Skeletal muscle tissue (tissue), 4 donors: ENCODE results near the gene LRRIQ3. TPM values are rescaled to one million over a fixed set of nuclear protein-coding genes. Genes with fewer than 3 reads are reported as not detected.
A peak's percentile ranks its signal among the peaks of the same experiment; 100 is the strongest.
"Not testable (repeated sequence)": the region's sequence is repeated elsewhere in the genome, so short reads cannot be mapped to it uniquely, and the experiment has no call there.

Source experiments
- H3K27ac ChIP-seq: one replicate; pipeline ENCODE4 v1.7.0; 2013; ENCODE audit warnings: mild to moderate bottlenecking, low read depth, low read length, inconsistent platforms
- H3K27me3 ChIP-seq, 3 donors: one replicate each; pipeline ENCODE4 v1.7.0; 2013; ENCODE audit warnings: low read length in 3 of 3; ENCODE audit not compliant: control insufficient read depth in 3 of 3, insufficient read depth in 3 of 3
- H3K36me3 ChIP-seq, 3 donors: one replicate each; pipeline ENCODE4 v1.7.0; 2013; ENCODE audit warnings: low read length in 3 of 3; ENCODE audit not compliant: control insufficient read depth in 3 of 3, insufficient read depth in 3 of 3
- H3K4me1 ChIP-seq, 3 donors: one replicate each; pipeline ENCODE4 v1.7.0; 2013; ENCODE audit warnings: low read length in 3 of 3, mild to moderate bottlenecking in 3 of 3; ENCODE audit not compliant: control insufficient read depth in 3 of 3, insufficient read depth in 3 of 3
- H3K4me3 ChIP-seq, 3 donors: one replicate each; pipeline ENCODE4 v1.7.0; 2013; ENCODE audit warnings: low read length in 3 of 3
- H3K9ac ChIP-seq, 3 donors: one replicate each; pipeline ENCODE4 v1.7.0; 2013; ENCODE audit warnings: low read length in 3 of 3, mild to moderate bottlenecking in 3 of 3, moderate library complexity in 2 of 3, low read depth in 1 of 3
- H3K9me3 ChIP-seq, 3 donors: one replicate each; pipeline ENCODE4 v1.7.0; 2013; ENCODE audit warnings: low read length in 3 of 3; ENCODE audit not compliant: control insufficient read depth in 3 of 3
- total RNA-seq: library from RNA; depleted of rRNA; stranded (reverse); fragments of >200 nt; gene quantifications from one replicate; pipeline ENCODE4 v1.2.3, GENCODE V29; 2014
- donor health status: Osteomylitis.

The LRRIQ3 gene
- total RNA-seq, 1 donor from 2014 or later, result 1.0 TPM

GRCh38 chr1:74205266-74205665 lies 7.3 kb upstream of the LRRIQ3 start:
- Histone ChIP-seq H3K9ac (no peak overlapping the region), H3K9me3 (no peaks in the 10 kb centered on the region), H3K36me3 (peaks cover 3 to 16% (median 16%) of the 10 kb centered on the region in 3 donors)

GRCh38 chr1:74199504-74199903 lies 1.5 kb upstream of the LRRIQ3 start:
- Histone ChIP-seq H3K4me3 (no peak overlapping the region), H3K4me1 (peaks cover 3 to 7% (median 4%) of the 10 kb centered on the region in 3 donors), H3K9ac (no peak overlapping the region), H3K9me3 (no peaks in the 10 kb centered on the region), H3K27ac (no peak overlapping the region), H3K27me3 (no peaks in the 10 kb centered on the region), H3K36me3 (peaks cover 5 to 13% (median 8%) of the 10 kb centered on the region in 3 donors)

More at GRCh38 chr1:74205266-74205665, 7.3 kb upstream of the LRRIQ3 start:
- Histone ChIP-seq H3K27ac (no peak overlapping the region), H3K4me1 (no peaks in the 10 kb centered on the region), H3K27me3 (no peaks in the 10 kb centered on the region), H3K4me3 (no peak overlapping the region)

- peaks cover 3 to 7% (median 4%) of the 10 kb centered on the region in 3 donors for H3K4me1 ChIP-seq
- peaks cover 5 to 6% (median 5%) of the 10 kb centered on the region in 3 donors for H3K36me3 ChIP-seq
- H3K27me3 ChIP-seq, result no peaks in the 10 kb centered on the region
- H3K27ac ChIP-seq, result peak overlapping the region; percentile 78
- H3K9ac ChIP-seq, result no peak overlapping the region
- peak overlapping the region in 2 of 3 donors; percentile 96 to 99 for H3K4me3 ChIP-seq
- no peaks in the 10 kb centered on the region for H3K9me3 ChIP-seq
These were observed 721 bp downstream of the LRRIQ3 start for GRCh38 chr1:74197255-74197654.

GRCh38 chr1:74195339-74195738 lies 2.6 kb downstream of the LRRIQ3 start:
- H3K4me1 ChIP-seq, result peaks cover 3 to 7% (median 4%) of the 10 kb centered on the region in 3 donors
- no peak overlapping the region for H3K4me3 ChIP-seq
- H3K36me3 ChIP-seq, result peaks cover 0 to 5% (median 3%) of the 10 kb centered on the region in 3 donors
- no peaks in the 10 kb centered on the region for H3K27me3 ChIP-seq
- H3K9ac ChIP-seq, result peak overlapping the region in 1 of 3 donors; percentile 21
- H3K27ac ChIP-seq, result no peak overlapping the region
- H3K9me3 ChIP-seq, result no peaks in the 10 kb centered on the region

- H3K27me3 ChIP-seq, result no peaks in the 10 kb centered on the region
- peaks cover 0 to 3% (median 1%) of the 10 kb centered on the region in 3 donors for H3K4me1 ChIP-seq
- H3K4me3 ChIP-seq, result no peak overlapping the region
- H3K36me3 ChIP-seq, result no peaks in the 10 kb centered on the region
- H3K27ac ChIP-seq, result no peak overlapping the region
- H3K9me3 ChIP-seq, result no peaks in the 10 kb centered on the region
- no peak overlapping the region for H3K9ac ChIP-seq
These were observed 4.1 kb downstream of the LRRIQ3 start for GRCh38 chr1:74193908-74194307.

GRCh38 chr1:74180490-74180889 lies 17.5 kb downstream of the LRRIQ3 start:
- H3K4me1 ChIP-seq, result no peaks in the 10 kb centered on the region
- no peak overlapping the region for H3K9ac ChIP-seq
- H3K27ac ChIP-seq, result no peak overlapping the region
- no peaks in the 10 kb centered on the region for H3K9me3 ChIP-seq
- no peaks in the 10 kb centered on the region for H3K27me3 ChIP-seq
- no peak overlapping the region for H3K4me3 ChIP-seq
- H3K36me3 ChIP-seq, result no peaks in the 10 kb centered on the region

- not testable (repeated sequence) for H3K27me3 ChIP-seq, H3K27ac ChIP-seq, H3K4me1 ChIP-seq, H3K36me3 ChIP-seq, H3K9me3 ChIP-seq, H3K4me3 ChIP-seq, H3K9ac ChIP-seq
These were observed 23.6 kb downstream of the LRRIQ3 start for GRCh38 chr1:74174423-74174822.

- Histone ChIP-seq H3K27me3 (no peaks in the 10 kb centered on the region), H3K4me1 (no peaks in the 10 kb centered on the region), H3K4me3 (no peak overlapping the region), H3K27ac (no peak overlapping the region), H3K9ac (no peak overlapping the region), H3K9me3 (no peaks in the 10 kb centered on the region), H3K36me3 (no peaks in the 10 kb centered on the region)
These were observed 35.6 kb downstream of the LRRIQ3 start for GRCh38 chr1:74162333-74162732.

- H3K27ac ChIP-seq, result no peak overlapping the region
- H3K9me3 ChIP-seq, result no peaks in the 10 kb centered on the region
- no peaks in the 10 kb centered on the region for H3K36me3 ChIP-seq
These were observed 36.5 kb downstream of the LRRIQ3 start for GRCh38 chr1:74161497-74161896.

GRCh38 chr1:74160046-74160445 lies 37.9 kb downstream of the LRRIQ3 start:
- no peak overlapping the region for H3K9ac ChIP-seq

More at GRCh38 chr1:74161497-74161896, 36.5 kb downstream of the LRRIQ3 start:
- H3K27me3 ChIP-seq, result no peaks in the 10 kb centered on the region
- no peak overlapping the region for H3K9ac ChIP-seq
- no peaks in the 10 kb centered on the region for H3K4me1 ChIP-seq
- no peak overlapping the region for H3K4me3 ChIP-seq

More at GRCh38 chr1:74160046-74160445, 37.9 kb downstream of the LRRIQ3 start:
- H3K27me3 ChIP-seq, result no peaks in the 10 kb centered on the region
- no peaks in the 10 kb centered on the region for H3K9me3 ChIP-seq
- H3K36me3 ChIP-seq, result no peaks in the 10 kb centered on the region
- H3K27ac ChIP-seq, result no peak overlapping the region
- no peaks in the 10 kb centered on the region for H3K4me1 ChIP-seq
- no peak overlapping the region for H3K4me3 ChIP-seq
